Sigmoid colon (tissue), 4 donors: Measurements from ENCODE around the gene ARHGEF10L.

Experiments
- POLR2A ChIP-seq, 2 donors: fragments of 450-650 bp; IDR thresholded peaks; one replicate each; pipeline ENCODE4 v1.6.1; 2016; ENCODE audit warnings: antibody characterized with exemption in 2 of 2, mild to moderate bottlenecking in 2 of 2, moderate library complexity in 2 of 2
- POLR2AphosphoS5 ChIP-seq, 4 donors: sonication (generic); formaldehyde crosslinking; IDR thresholded peaks; one replicate each; pipeline ENCODE4 v1.6.1; 2017; ENCODE audit warnings: antibody characterized with exemption in 4 of 4
- TF ChIP-seq, protein P1 (sequence below), 4 experiments: fragments of 450-650 bp in 3 of 4; fragments of 200-600 bp in 1 of 4; IDR thresholded peaks; one replicate each; pipeline ENCODE4 v1.5.1; 2016 to 2019; ENCODE audit warnings: antibody characterized with exemption in 4 of 4, mild to moderate bottlenecking in 3 of 4, moderate library complexity in 2 of 4

DNA sequence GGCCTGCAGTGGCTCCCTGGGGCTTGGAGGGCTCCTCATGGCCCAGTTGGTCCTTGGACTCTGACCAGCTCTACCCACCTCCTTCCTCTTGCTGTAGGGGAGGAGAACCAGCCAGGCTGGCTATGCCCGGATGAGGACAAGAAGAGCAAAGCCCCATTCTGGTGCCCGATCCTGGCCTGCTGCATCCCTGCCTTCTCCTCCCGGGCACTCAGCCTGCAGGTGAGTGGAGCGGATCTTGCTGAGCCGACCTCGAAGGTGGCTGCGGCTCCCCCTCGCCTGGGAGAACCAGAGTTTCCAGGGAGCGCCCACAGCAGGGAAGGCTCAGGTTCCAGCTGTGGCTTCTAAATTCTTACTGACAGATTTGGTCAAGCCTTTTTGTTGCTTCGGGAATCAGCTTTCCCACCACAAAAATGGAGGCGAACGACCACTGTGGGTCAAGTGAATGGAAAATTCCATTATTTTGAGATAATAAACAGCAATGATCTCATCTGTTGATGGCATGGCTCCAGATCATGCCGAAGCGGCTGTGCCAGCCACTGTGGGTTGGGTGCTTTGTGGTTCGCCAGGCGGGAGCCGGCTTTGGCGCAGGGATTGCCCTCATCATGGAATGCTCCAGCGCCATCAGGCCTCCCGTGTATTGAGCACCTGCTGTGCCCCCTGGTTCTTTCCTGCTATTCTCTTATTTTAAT, 109.1 kb downstream of the ARHGEF10L start:
- TF ChIP-seq POLR2AphosphoS5 (IDR thresholded peaks at IDR 0.05) (no peak), POLR2A (IDR thresholded peaks at IDR 0.05) (no peak)
- TF ChIP-seq, protein P1, sequence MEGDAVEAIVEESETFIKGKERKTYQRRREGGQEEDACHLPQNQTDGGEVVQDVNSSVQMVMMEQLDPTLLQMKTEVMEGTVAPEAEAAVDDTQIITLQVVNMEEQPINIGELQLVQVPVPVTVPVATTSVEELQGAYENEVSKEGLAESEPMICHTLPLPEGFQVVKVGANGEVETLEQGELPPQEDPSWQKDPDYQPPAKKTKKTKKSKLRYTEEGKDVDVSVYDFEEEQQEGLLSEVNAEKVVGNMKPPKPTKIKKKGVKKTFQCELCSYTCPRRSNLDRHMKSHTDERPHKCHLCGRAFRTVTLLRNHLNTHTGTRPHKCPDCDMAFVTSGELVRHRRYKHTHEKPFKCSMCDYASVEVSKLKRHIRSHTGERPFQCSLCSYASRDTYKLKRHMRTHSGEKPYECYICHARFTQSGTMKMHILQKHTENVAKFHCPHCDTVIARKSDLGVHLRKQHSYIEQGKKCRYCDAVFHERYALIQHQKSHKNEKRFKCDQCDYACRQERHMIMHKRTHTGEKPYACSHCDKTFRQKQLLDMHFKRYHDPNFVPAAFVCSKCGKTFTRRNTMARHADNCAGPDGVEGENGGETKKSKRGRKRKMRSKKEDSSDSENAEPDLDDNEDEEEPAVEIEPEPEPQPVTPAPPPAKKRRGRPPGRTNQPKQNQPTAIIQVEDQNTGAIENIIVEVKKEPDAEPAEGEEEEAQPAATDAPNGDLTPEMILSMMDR (IDR thresholded peaks at IDR 0.05), result no peak
